NT2/D1 (cell line): ENCODE data around the gene ADGRL3.
"Not testable (repeated sequence)": the region's sequence is repeated elsewhere in the genome, so short reads cannot be mapped to it uniquely, and the experiment has no call there.

Experiments
- SUZ12 ChIP-seq: IDR thresholded peaks from 2 replicates; pipeline ENCODE4 v1.6.1; 2011; ENCODE audit not compliant: insufficient read length, insufficient read depth; ENCODE audit errors: extremely low read depth
- YY1 ChIP-seq: IDR thresholded peaks from 2 replicates; pipeline ENCODE4 v1.6.1; 2011; ENCODE audit not compliant: insufficient read length, insufficient read depth
- ZNF274 ChIP-seq: IDR thresholded peaks from 2 replicates; pipeline ENCODE4 v1.6.1; 2011; ENCODE audit warnings: mild to moderate bottlenecking, low read depth, low read length

GRCh38 chr4:61769444-61770167 lies 569.5 kb downstream of the ADGRL3 start:
- not testable (repeated sequence) for TF ChIP-seq SUZ12, ZNF274, YY1
